Measurements from ENCODE around the gene SYNPO2. TPM values are rescaled to one million over a fixed set of nuclear protein-coding genes. Genes with fewer than 3 reads are reported as not detected.
"Not testable (repeated sequence)": the region's sequence is repeated elsewhere in the genome, so short reads cannot be mapped to it uniquely, and the experiment has no call there.

Gene SYNPO2
- polyA plus RNA-seq, 1 donor from 2014 or later = not detected

- H3K4me1 Mint-ChIP-seq = no peaks in the 10 kb centered on the region
- peaks cover 0 to 4% (median 0%) of the 10 kb centered on the region in 3 donors for H3K9me3 Mint-ChIP-seq
- H3K36me3 Mint-ChIP-seq = peaks cover 2% of the 10 kb centered on the region
- peaks cover 8% of the 10 kb centered on the region for H3K27me3 Mint-ChIP-seq
- no peak overlapping the region for H3K4me3 Mint-ChIP-seq
- no peak overlapping the region for H3K27ac Mint-ChIP-seq
These were observed 113.8 kb downstream of the SYNPO2 start for GRCh38 chr4:119002476-119002875.

GRCh38 chr4:119003001-119003400 is 114.3 kb downstream of the SYNPO2 start:
- H3K36me3 Mint-ChIP-seq, H3K4me3 Mint-ChIP-seq, H3K4me1 Mint-ChIP-seq, H3K27me3 Mint-ChIP-seq, H3K9me3 Mint-ChIP-seq, H3K27ac Mint-ChIP-seq: not testable (repeated sequence)

GRCh38 chr4:119005928-119006460 is 117.3 kb downstream of the SYNPO2 start:
- Mint-ChIP-seq H3K4me1 (no peaks in the 10 kb centered on the region), H3K36me3 (peaks cover 4% of the 10 kb centered on the region), H3K9me3 (peaks cover 0 to 4% (median 0%) of the 10 kb centered on the region in 3 donors), H3K4me3 (no peak overlapping the region), H3K27ac (no peak overlapping the region), H3K27me3 (peaks cover 6% of the 10 kb centered on the region)

GRCh38 chr4:119008761-119009160 is 120.1 kb downstream of the SYNPO2 start:
- no peak overlapping the region for H3K27ac Mint-ChIP-seq

GRCh38 chr4:119010221-119010620 is 121.6 kb downstream of the SYNPO2 start:
- not testable (repeated sequence) for H3K36me3 Mint-ChIP-seq, H3K4me3 Mint-ChIP-seq, H3K27me3 Mint-ChIP-seq, H3K9me3 Mint-ChIP-seq, H3K4me1 Mint-ChIP-seq, H3K27ac Mint-ChIP-seq

More at GRCh38 chr4:119008761-119009160, 120.1 kb downstream of the SYNPO2 start:
- H3K27me3 Mint-ChIP-seq = peaks cover 3% of the 10 kb centered on the region
- H3K4me1 Mint-ChIP-seq = no peaks in the 10 kb centered on the region
- peaks cover 7% of the 10 kb centered on the region for H3K36me3 Mint-ChIP-seq
- H3K9me3 Mint-ChIP-seq = peaks cover 0 to 4% (median 2%) of the 10 kb centered on the region in 3 donors
- H3K4me3 Mint-ChIP-seq = no peak overlapping the region

- Mint-ChIP-seq H3K4me1 (no peaks in the 10 kb centered on the region), H3K9me3 (peaks cover 0 to 2% (median 0%) of the 10 kb centered on the region in 3 donors), H3K27me3 (peaks cover 4% of the 10 kb centered on the region), H3K27ac (no peak overlapping the region), H3K4me3 (no peak overlapping the region), H3K36me3 (peaks cover 7% of the 10 kb centered on the region)
These were observed 122.4 kb downstream of the SYNPO2 start for GRCh38 chr4:119010909-119011606.

GRCh38 chr4:119011607-119011988 is 122.9 kb downstream of the SYNPO2 start:
- Mint-ChIP-seq H3K27ac (no peak overlapping the region), H3K27me3 (peaks cover 4% of the 10 kb centered on the region), H3K9me3 (peaks cover 0 to 2% (median 0%) of the 10 kb centered on the region in 3 donors), H3K4me1 (no peaks in the 10 kb centered on the region), H3K36me3 (peaks cover 7% of the 10 kb centered on the region), H3K4me3 (no peak overlapping the region)

GRCh38 chr4:119014658-119015057 is 126.0 kb downstream of the SYNPO2 start:
- Mint-ChIP-seq H3K36me3 (peaks cover 7% of the 10 kb centered on the region), H3K4me1 (no peaks in the 10 kb centered on the region), H3K9me3 (peaks cover 2 to 6% (median 4%) of the 10 kb centered on the region in 3 donors), H3K4me3 (no peak overlapping the region), H3K27ac (no peak overlapping the region), H3K27me3 (peaks cover 8% of the 10 kb centered on the region)

GRCh38 chr4:119016636-119017035 is 128.0 kb downstream of the SYNPO2 start:
- no peak overlapping the region for H3K27ac Mint-ChIP-seq
- H3K36me3 Mint-ChIP-seq = peaks cover 3% of the 10 kb centered on the region
- H3K9me3 Mint-ChIP-seq = peaks cover 2 to 6% (median 4%) of the 10 kb centered on the region in 3 donors
- peaks cover 8% of the 10 kb centered on the region for H3K27me3 Mint-ChIP-seq
- no peaks in the 10 kb centered on the region for H3K4me1 Mint-ChIP-seq
- H3K4me3 Mint-ChIP-seq = no peak overlapping the region

- H3K27me3 Mint-ChIP-seq = peaks cover 5% of the 10 kb centered on the region
- peaks cover 1 to 6% (median 2%) of the 10 kb centered on the region in 3 donors for H3K9me3 Mint-ChIP-seq
- no peaks in the 10 kb centered on the region for H3K4me1 Mint-ChIP-seq
- H3K36me3 Mint-ChIP-seq = no peaks in the 10 kb centered on the region
- H3K4me3 Mint-ChIP-seq = no peak overlapping the region
- no peak overlapping the region for H3K27ac Mint-ChIP-seq
These were observed 129.0 kb downstream of the SYNPO2 start for GRCh38 chr4:119017636-119018035.

- no peak overlapping the region for H3K4me3 Mint-ChIP-seq
- no peak overlapping the region for H3K27ac Mint-ChIP-seq
- no peaks in the 10 kb centered on the region for H3K4me1 Mint-ChIP-seq
- H3K9me3 Mint-ChIP-seq = peaks cover 1 to 6% (median 2%) of the 10 kb centered on the region in 3 donors
- H3K36me3 Mint-ChIP-seq = peaks cover 2% of the 10 kb centered on the region
- H3K27me3 Mint-ChIP-seq = peaks cover 4% of the 10 kb centered on the region
These were observed 131.5 kb downstream of the SYNPO2 start for GRCh38 chr4:119020158-119020557.

- H3K27me3 Mint-ChIP-seq, H3K4me3 Mint-ChIP-seq, H3K27ac Mint-ChIP-seq, H3K4me1 Mint-ChIP-seq, H3K36me3 Mint-ChIP-seq, H3K9me3 Mint-ChIP-seq: not testable (repeated sequence)
These were observed 133.9 kb downstream of the SYNPO2 start for GRCh38 chr4:119022520-119022919.

- H3K27ac Mint-ChIP-seq = no peak overlapping the region
- H3K27me3 Mint-ChIP-seq = no peaks in the 10 kb centered on the region
- H3K4me1 Mint-ChIP-seq = peaks cover 0 to 2% (median 0%) of the 10 kb centered on the region in 3 donors
- H3K9me3 Mint-ChIP-seq = no peaks in the 10 kb centered on the region
- H3K4me3 Mint-ChIP-seq = no peak overlapping the region
- peaks cover 2% of the 10 kb centered on the region for H3K36me3 Mint-ChIP-seq
These were observed 135.4 kb downstream of the SYNPO2 start for GRCh38 chr4:119024102-119024501.

GRCh38 chr4:119025420-119025819 is 136.8 kb downstream of the SYNPO2 start:
- Mint-ChIP-seq H3K36me3 (peaks cover 2% of the 10 kb centered on the region), H3K9me3 (peaks cover 0 to 3% (median 0%) of the 10 kb centered on the region in 3 donors), H3K4me3 (no peak overlapping the region), H3K4me1 (peaks cover 0 to 2% (median 0%) of the 10 kb centered on the region in 3 donors), H3K27ac (no peak overlapping the region), H3K27me3 (no peaks in the 10 kb centered on the region)

- Mint-ChIP-seq H3K4me1 (peaks cover 0 to 2% (median 0%) of the 10 kb centered on the region in 3 donors), H3K27ac (no peak overlapping the region), H3K9me3 (peaks cover 0 to 3% (median 0%) of the 10 kb centered on the region in 3 donors), H3K4me3 (no peak overlapping the region), H3K27me3 (no peaks in the 10 kb centered on the region), H3K36me3 (peaks cover 3% of the 10 kb centered on the region)
These were observed 137.4 kb downstream of the SYNPO2 start for GRCh38 chr4:119025916-119026661.
